ENCODE data around the gene FZD7.

FZD7 gene

GRCh38 chr2:202014759-202015211, 18.9 kb upstream of the FZD7 start:
- DNase-seq: no peak

GRCh38 chr2:202015471-202015870, 18.2 kb upstream of the FZD7 start:
- peak; percentile 25 for DNase-seq

- no peak for DNase-seq
Observed at GRCh38 chr2:202016579-202017227, 17.0 kb upstream of the FZD7 start.

- DNase-seq: no peak
Observed at GRCh38 chr2:202017940-202018339, 15.7 kb upstream of the FZD7 start.

GRCh38 chr2:202018950-202019349, 14.7 kb upstream of the FZD7 start:
- DNase-seq: no peak

- no peak for DNase-seq
Observed at GRCh38 chr2:202019689-202020450, 13.8 kb upstream of the FZD7 start.

- DNase-seq: no peak
Observed at GRCh38 chr2:202022755-202023154, 10.9 kb upstream of the FZD7 start.

GRCh38 chr2:202023198-202023903, 10.3 kb upstream of the FZD7 start:
- DNase-seq: no peak

GRCh38 chr2:202023904-202024266, 9.8 kb upstream of the FZD7 start:
- no peak for DNase-seq

GRCh38 chr2:202024871-202025270, 8.8 kb upstream of the FZD7 start:
- no peak for DNase-seq

- no peak for DNase-seq
Observed at GRCh38 chr2:202025816-202026215, 7.8 kb upstream of the FZD7 start.

GRCh38 chr2:202026507-202026906, 7.1 kb upstream of the FZD7 start:
- DNase-seq: no peak

- no peak for DNase-seq
Observed at GRCh38 chr2:202030691-202031090, 3.0 kb upstream of the FZD7 start.

GRCh38 chr2:202031246-202031951, 2.3 kb upstream of the FZD7 start:
- DNase-seq: no peak

- peak; percentile 68 for DNase-seq
Observed at GRCh38 chr2:202032846-202033316, 774 bp upstream of the FZD7 start.

- DNase-seq: peak; percentile 27
Observed at GRCh38 chr2:202034249-202035088, 814 bp downstream of the FZD7 start.

- DNase-seq: no peak
Observed at GRCh38 chr2:202035089-202035940, 1.7 kb downstream of the FZD7 start.

GRCh38 chr2:202035941-202036372, 2.3 kb downstream of the FZD7 start:
- DNase-seq: no peak

- no peak for DNase-seq
Observed at GRCh38 chr2:202036601-202037037, 3.0 kb downstream of the FZD7 start.

GRCh38 chr2:202037086-202037485, 3.4 kb downstream of the FZD7 start:
- DNase-seq: no peak
